ENCODE data around the gene SLC16A9.
"Not testable (repeated sequence)": the region's sequence is repeated elsewhere in the genome, so short reads cannot be mapped to it uniquely, and the experiment has no call there.

SLC16A9 gene

GRCh38 chr10:59674215-59674836 is 35.3 kb downstream of the SLC16A9 start:
- DNase-seq (ENCODE audit: low spot score), result no peak

GRCh38 chr10:59672150-59672875 is 37.3 kb downstream of the SLC16A9 start:
- no peak for DNase-seq (ENCODE audit: low spot score)

GRCh38 chr10:59670269-59670668 is 39.4 kb downstream of the SLC16A9 start:
- DNase-seq (ENCODE audit: low spot score), result no peak

GRCh38 chr10:59668096-59668495 is 41.6 kb downstream of the SLC16A9 start:
- DNase-seq (ENCODE audit: low spot score), result no peak

- no peak for DNase-seq (ENCODE audit: low spot score)
These were observed 43.3 kb downstream of the SLC16A9 start for GRCh38 chr10:59666310-59666709.

- DNase-seq (ENCODE audit: low spot score), result not testable (repeated sequence)
These were observed 46.4 kb downstream of the SLC16A9 start for GRCh38 chr10:59663213-59663612.

- no peak for DNase-seq (ENCODE audit: low spot score)
These were observed 51.9 kb downstream of the SLC16A9 start for GRCh38 chr10:59657724-59658123.

GRCh38 chr10:59655309-59655708 is 54.3 kb downstream of the SLC16A9 start:
- no peak for DNase-seq (ENCODE audit: low spot score)

- DNase-seq (ENCODE audit: low spot score), result no peak
These were observed 55.6 kb downstream of the SLC16A9 start for GRCh38 chr10:59654007-59654406.

GRCh38 chr10:59651902-59652301 is 57.7 kb downstream of the SLC16A9 start:
- DNase-seq (ENCODE audit: low spot score), result no peak

- DNase-seq (ENCODE audit: low spot score), result no peak
These were observed 59.9 kb downstream of the SLC16A9 start for GRCh38 chr10:59649606-59650346.

GRCh38 chr10:59648711-59649201 is 60.9 kb downstream of the SLC16A9 start:
- DNase-seq (ENCODE audit: low spot score), result no peak

GRCh38 chr10:59644841-59645240 is 64.8 kb downstream of the SLC16A9 start:
- no peak for DNase-seq (ENCODE audit: low spot score)

- DNase-seq (ENCODE audit: low spot score), result not testable (repeated sequence)
These were observed 68.0 kb downstream of the SLC16A9 start for GRCh38 chr10:59641688-59642087.

- DNase-seq (ENCODE audit: low spot score), result no peak
These were observed 74.0 kb downstream of the SLC16A9 start for GRCh38 chr10:59635502-59636290.

GRCh38 chr10:59634102-59634501 is 75.5 kb downstream of the SLC16A9 start:
- no peak for DNase-seq (ENCODE audit: low spot score)

GRCh38 chr10:59633063-59633462 is 76.6 kb downstream of the SLC16A9 start:
- DNase-seq (ENCODE audit: low spot score), result no peak

GRCh38 chr10:59631882-59632807 is 77.5 kb downstream of the SLC16A9 start:
- DNase-seq (ENCODE audit: low spot score), result no peak

- DNase-seq (ENCODE audit: low spot score), result no peak
These were observed 78.4 kb downstream of the SLC16A9 start for GRCh38 chr10:59631237-59631636.

- no peak for DNase-seq (ENCODE audit: low spot score)
These were observed 80.7 kb downstream of the SLC16A9 start for GRCh38 chr10:59628965-59629364.

- no peak for DNase-seq (ENCODE audit: low spot score)
These were observed 81.2 kb downstream of the SLC16A9 start for GRCh38 chr10:59628456-59628855.

All from CD4-positive, alpha-beta T cell treated with Interleukin-15 for 4 hours (primary cell).